DND-41 (cell line): ENCODE results near the gene U2AF2.

ENCODE experiments used
- CTCF ChIP-seq: IDR thresholded peaks from 2 replicates; pipeline ENCODE4 v1.5.1; 2012; ENCODE audit warnings: borderline replicate concordance, low read length, moderate library complexity, mild to moderate bottlenecking; ENCODE audit not compliant: poor library complexity, severe bottlenecking; ENCODE audit errors: extremely low read depth
- EZH2 ChIP-seq: IDR thresholded peaks from 3 replicates; pipeline ENCODE4 v1.6.1; 2012; ENCODE audit warnings: borderline replicate concordance, low read depth, mild to moderate bottlenecking, moderate library complexity, low read length, inconsistent platforms; ENCODE audit not compliant: severe bottlenecking

DNA sequence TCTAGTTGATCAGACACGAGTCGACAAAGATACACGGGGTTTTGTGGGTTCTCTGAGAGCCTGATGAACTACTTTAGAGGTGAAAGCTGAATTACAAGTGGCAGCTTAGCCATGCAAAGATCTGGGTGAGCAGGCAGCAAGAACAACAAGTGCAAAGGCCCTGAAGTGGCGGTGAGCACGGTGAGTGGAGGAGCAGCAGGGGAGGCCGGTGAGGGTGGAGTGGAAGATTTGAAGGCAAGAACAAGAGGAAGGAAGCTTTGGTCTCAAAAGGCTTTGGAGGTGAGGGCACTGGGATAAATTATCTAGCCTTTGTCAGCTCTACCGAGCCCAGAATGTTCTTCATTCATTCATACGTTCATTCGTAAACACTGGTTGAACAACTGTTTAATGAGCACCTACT is 48.0 kb upstream of the U2AF2 start:
- TF ChIP-seq CTCF (no peak), EZH2 (no peak)
